Measurements from ENCODE around the gene CRTAC1.

The CRTAC1 gene

DNA sequence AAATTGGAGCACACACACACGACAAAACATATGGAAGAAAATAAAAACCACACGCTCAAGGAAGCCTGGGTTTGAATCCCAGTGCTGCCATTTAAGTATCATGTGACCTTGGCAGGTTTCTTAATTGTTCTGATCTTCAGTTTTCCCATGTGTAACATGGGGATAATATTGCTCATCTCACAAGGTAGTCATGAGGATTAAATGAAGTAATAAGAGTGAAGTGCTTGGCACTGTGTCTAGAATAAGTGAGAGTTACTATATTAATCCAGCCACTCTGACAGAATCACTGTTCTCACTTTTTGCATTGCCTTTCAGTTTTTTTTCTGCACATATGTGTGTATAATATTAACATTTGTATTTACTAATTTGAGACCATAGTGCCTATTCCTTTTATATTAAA is 137.5 kb downstream of the CRTAC1 start:
- no peak overlapping the region for H3K4me3 ChIP-seq (ENCODE audit: low read length)
- DNase-seq (ENCODE audit: low read depth): no peak
- TF ChIP-seq CTCF (conservative IDR thresholded peaks at IDR 0.05; ENCODE audit: low read depth, low read length): no peak

DNA sequence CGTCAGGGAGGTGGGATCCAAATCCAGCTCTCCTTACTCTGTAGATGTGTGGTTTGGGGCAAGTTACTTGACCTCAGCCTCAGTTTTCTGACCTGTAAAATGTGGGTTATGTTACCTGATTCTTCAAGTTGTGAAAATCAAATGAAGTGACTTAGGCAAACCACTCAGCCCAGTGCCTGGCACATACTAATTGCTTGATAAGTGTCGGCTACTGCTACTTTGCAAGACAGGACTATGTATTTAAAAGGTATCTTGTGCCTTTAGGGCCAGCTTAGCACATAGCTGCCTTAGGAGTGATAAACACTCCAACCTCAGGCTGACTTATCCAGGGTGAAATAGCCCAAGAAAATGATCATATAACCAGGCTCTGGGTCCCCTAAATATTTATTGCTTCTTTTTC is 137.9 kb downstream of the CRTAC1 start:
- DNase-seq (ENCODE audit: low read depth): no peak
- no peak for TF ChIP-seq CTCF (conservative IDR thresholded peaks at IDR 0.05; ENCODE audit: low read depth, low read length)
- no peak overlapping the region for H3K4me3 ChIP-seq (ENCODE audit: low read length)

DNA sequence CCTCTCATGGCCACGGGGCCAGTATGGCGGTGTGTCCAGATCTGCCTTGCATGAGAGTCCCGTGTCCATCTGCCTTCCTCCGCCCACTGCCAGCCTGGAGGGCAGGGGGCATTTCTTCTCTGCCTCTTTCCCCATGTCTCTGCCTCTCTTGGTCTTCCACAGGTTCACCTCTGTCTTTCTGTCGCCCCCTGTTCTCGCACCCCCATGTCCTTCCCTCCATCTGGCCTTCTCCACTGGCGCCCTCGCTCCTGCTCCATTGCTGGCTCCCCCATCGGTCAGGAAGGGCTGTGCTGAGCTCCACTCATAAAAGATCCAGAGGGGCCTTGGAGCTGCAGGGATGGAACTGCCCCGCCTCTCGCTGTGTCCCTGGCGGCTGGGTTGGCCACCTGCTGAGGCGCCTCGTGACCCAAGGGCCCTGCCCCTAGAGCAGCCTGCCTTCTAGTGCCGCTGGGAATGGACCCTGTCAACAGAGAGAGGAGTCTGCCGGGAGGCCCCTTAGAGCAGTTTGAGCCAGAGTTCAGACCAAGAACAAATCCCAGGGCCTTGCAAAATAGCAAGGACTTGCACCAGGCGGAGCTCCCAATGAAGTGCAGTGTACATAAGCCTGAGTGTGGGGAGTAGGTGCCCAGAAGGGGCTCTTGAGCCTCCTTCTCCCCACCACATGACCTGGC is 138.8 kb downstream of the CRTAC1 start:
- H3K4me3 ChIP-seq (ENCODE audit: low read length): no peak overlapping the region
- DNase-seq (ENCODE audit: low read depth): no peak
- TF ChIP-seq CTCF (conservative IDR thresholded peaks at IDR 0.05; ENCODE audit: low read depth, low read length): peak; percentile 5

DNA sequence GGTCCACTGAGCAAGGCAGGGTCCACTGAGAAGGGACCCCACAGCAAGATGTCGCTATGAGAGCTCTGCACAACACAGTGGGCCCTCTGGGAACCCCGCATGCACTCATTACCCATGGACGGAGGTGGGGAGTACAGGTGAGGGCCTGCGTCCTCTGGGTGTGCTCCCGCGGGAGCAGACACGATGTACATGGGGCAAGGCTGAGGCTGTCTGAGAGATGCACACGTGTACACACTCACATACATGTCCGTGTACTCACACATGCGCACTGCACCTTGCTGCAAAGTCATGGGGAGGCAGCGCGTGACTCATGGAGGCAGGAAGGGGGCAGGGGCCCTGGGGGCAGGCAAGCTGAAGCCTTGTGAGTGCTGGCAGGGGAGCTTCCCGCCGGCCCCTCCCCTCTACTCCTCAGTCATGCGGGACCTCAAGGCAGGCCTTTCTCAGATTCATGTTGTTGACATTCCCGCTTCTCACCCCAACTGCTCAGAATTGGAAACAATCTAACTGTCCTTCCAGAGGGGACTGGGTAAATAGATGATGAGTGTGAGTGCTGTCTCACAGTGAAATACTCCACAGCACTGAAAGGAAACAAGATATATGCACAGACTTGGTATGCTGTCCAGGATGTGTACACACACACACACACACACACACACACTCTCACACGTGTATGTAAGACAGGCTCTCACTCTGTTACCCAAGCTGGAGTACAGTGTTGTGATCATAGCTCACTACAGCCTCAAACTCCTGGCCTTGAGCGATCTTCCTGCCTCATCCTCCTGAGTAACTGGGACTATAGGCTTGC is 140.8 kb downstream of the CRTAC1 start:
- DNase-seq (ENCODE audit: low read depth): peak; percentile 96
- no peak for TF ChIP-seq CTCF (conservative IDR thresholded peaks at IDR 0.05; ENCODE audit: low read depth, low read length)
- H3K4me3 ChIP-seq (ENCODE audit: low read length): no peak overlapping the region

DNA sequence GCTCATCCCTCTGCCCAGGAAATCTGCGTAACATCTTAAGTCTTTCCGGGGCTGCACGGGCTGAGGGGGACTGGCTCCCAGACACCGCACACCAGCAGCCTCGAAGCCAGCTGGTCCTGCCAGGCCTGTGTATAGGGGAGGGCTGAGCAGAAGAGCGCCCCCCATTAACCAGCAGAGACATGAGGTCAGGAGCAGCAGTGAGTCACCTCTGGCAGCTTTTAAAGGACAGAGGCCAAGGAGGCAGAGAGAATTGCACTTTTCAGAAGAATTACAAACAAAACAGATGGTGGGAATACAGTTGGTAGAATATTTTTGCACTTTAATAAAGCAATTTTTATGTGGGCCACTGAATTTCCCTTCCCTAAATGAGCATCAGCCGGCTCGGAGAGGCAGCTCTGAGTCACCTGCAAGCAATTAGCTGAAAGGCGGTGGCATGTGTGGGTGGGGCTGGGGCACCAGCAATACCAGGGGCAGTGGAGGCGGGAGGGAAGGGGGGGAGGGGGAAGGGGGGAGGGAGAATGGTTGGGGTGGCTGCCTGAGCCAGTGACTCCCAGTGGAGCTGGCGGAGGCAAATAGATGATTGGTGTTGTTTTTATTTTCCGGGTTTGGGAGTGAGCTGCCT is 141.7 kb downstream of the CRTAC1 start:
- DNase-seq (ENCODE audit: low read depth): peak; percentile 74
- H3K4me3 ChIP-seq (ENCODE audit: low read length): no peak overlapping the region
- peak; percentile 30 for TF ChIP-seq CTCF (conservative IDR thresholded peaks at IDR 0.05; ENCODE audit: low read depth, low read length)

- H3K4me3 ChIP-seq (ENCODE audit: low read length): no peak overlapping the region
- TF ChIP-seq CTCF (conservative IDR thresholded peaks at IDR 0.05; ENCODE audit: low read depth, low read length): no peak
- DNase-seq (ENCODE audit: low read depth): no peak
Measured at GRCh38 chr10:97888134-97888533, 142.3 kb downstream of the CRTAC1 start.

Data from retinal pigment epithelial cell (primary cell).